H1 (cell line): ENCODE data around the gene G6PC3. TPM values are rescaled to one million over a fixed set of nuclear protein-coding genes. Genes with fewer than 3 reads are reported as not detected.

Experiments
- CTCF ChIA-PET: fragments of 300-600 bp; sonication (Branson Sonifier 250); formaldehyde crosslinking; loops from one replicate; lab custom pipeline; 2021; ENCODE audit not compliant: partially characterized antibody; lab: Charles Lee
- POLR2A ChIA-PET: fragments of 300-600 bp; sonication (Branson Sonifier 250); formaldehyde crosslinking; loops from one replicate; lab custom pipeline; 2021; ENCODE audit warnings: inconsistent platforms; ENCODE audit not compliant: partially characterized antibody; lab: Charles Lee
- DNase-seq, 2 experiments: peaks; one replicate each; pipeline versions ENCODE4 v3.0.0 to v3.0.0-alpha.2; 2010 to 2022; ENCODE audit warnings: low spot score in 2 of 2, low read depth in 1 of 2, mixed read lengths in 1 of 2
- FAIRE-seq: peaks from 2 replicates; lab custom pipeline; 2011; peaks lifted over from hg19 to GRCh38; lab: Jason Lieb, UNC
- H2AFZ ChIP-seq: 2 replicates; pipeline ENCODE4 v1.8.1; 2012; ENCODE audit warnings: low read length, inconsistent platforms
- H2AK5ac ChIP-seq: 2 replicates; pipeline ENCODE4 v1.6.1; 2013; ENCODE audit warnings: low read depth, low read length
- H2BK120ac ChIP-seq: replicated peaks from 2 replicates; pipeline ENCODE3; 2013; ENCODE audit warnings: low read depth, low read length, inconsistent platforms
- H2BK12ac ChIP-seq: 2 replicates; pipeline ENCODE4 v1.6.1; 2013; ENCODE audit warnings: low read depth, low read length
- H2BK15ac ChIP-seq: 2 replicates; pipeline ENCODE4 v1.6.1; 2013; ENCODE audit warnings: low read length
- H2BK20ac ChIP-seq: 2 replicates; pipeline ENCODE4 v1.6.1; 2013; ENCODE audit warnings: low read length
- H2BK5ac ChIP-seq: 2 replicates; pipeline ENCODE4 v1.6.1; 2013; ENCODE audit warnings: low read depth, low read length
- H3K14ac ChIP-seq: 2 replicates; pipeline ENCODE4 v1.6.1; 2013; ENCODE audit warnings: inconsistent platforms; ENCODE audit not compliant: insufficient read length
- H3K18ac ChIP-seq: 2 replicates; pipeline ENCODE4 v1.6.1; 2013; ENCODE audit warnings: low read length; ENCODE audit errors: extremely low read depth
- H3K23ac ChIP-seq: 2 replicates; pipeline ENCODE4 v1.6.1; 2013; ENCODE audit warnings: inconsistent platforms; ENCODE audit not compliant: insufficient read length
- H3K23me2 ChIP-seq: 2 replicates; pipeline ENCODE4 v1.6.1; 2013; ENCODE audit warnings: low read depth, low read length
- H3K27ac ChIP-seq: 2 replicates; pipeline ENCODE4 v1.6.1; 2011; ENCODE audit warnings: low read depth, low read length, inconsistent platforms
- H3K27me3 ChIP-seq, 4 experiments: replicated peaks in 1 of 4; 1 replicate in 1 of 4; 2 replicates in 3 of 4; pipeline versions ENCODE4 v1.6.1 to v1.8.1; 2011 to 2013; ENCODE audit warnings: low read length in 3 of 4, mild to moderate bottlenecking in 3 of 4, inconsistent platforms in 2 of 4, mixed read lengths in 2 of 4, moderate library complexity in 1 of 4; ENCODE audit not compliant: control insufficient read depth in 3 of 4, insufficient read depth in 3 of 4; ENCODE audit errors: extremely low read depth in 1 of 4
- H3K36me3 ChIP-seq, 4 experiments: 2 replicates each; pipeline versions ENCODE4 v1.6.1 to v1.8.1; 2011 to 2013; ENCODE audit warnings: mild to moderate bottlenecking in 4 of 4, low read length in 3 of 4, moderate library complexity in 2 of 4, control low read depth in 1 of 4, inconsistent platforms in 1 of 4; ENCODE audit not compliant: insufficient read depth in 4 of 4, control insufficient read depth in 2 of 4
- H3K4ac ChIP-seq: replicated peaks from 2 replicates; pipeline ENCODE3; 2013; ENCODE audit warnings: low read length, low read depth, mixed read lengths, inconsistent platforms; ENCODE audit not compliant: insufficient read length
- H3K4me1 ChIP-seq, 4 experiments: replicated peaks in 1 of 4; 1 replicate in 1 of 4; 2 replicates in 3 of 4; pipeline versions ENCODE4 v1.6.1 to v1.8.1; 2011 to 2013; ENCODE audit warnings: low read length in 3 of 4, inconsistent platforms in 2 of 4, mixed read lengths in 1 of 4; ENCODE audit not compliant: insufficient read depth in 4 of 4, control insufficient read depth in 3 of 4
- H3K4me2 ChIP-seq, 2 experiments: 2 replicates each; pipeline versions ENCODE4 v1.6.1 to v1.8.1; 2011 to 2013; ENCODE audit warnings: low read depth in 2 of 2, low read length in 2 of 2, control low read depth in 1 of 2, inconsistent platforms in 1 of 2, mild to moderate bottlenecking in 1 of 2; ENCODE audit not compliant: insufficient read depth in 1 of 2
- H3K4me3 ChIP-seq, 4 experiments: fragments of 200-600, 300-600 bp in 1 of 4; sonication (generic), shearing (Covaris generic), sonication (Bioruptor Twin) in 1 of 4; 2 replicates each; pipeline versions ENCODE4 v1.5.1 to v1.8.1; 2011 to 2016; ENCODE audit warnings: low read length in 4 of 4, low read depth in 3 of 4, control low read depth in 2 of 4, inconsistent platforms in 2 of 4, mild to moderate bottlenecking in 2 of 4, mixed read lengths in 1 of 4, moderate library complexity in 1 of 4; ENCODE audit not compliant: insufficient read depth in 2 of 4; ENCODE audit errors: extremely low read depth in 1 of 4
- H3K56ac ChIP-seq: replicated peaks from 2 replicates; pipeline ENCODE3; 2013; ENCODE audit warnings: low read depth, mild to moderate bottlenecking, mixed read lengths, low read length, inconsistent platforms; ENCODE audit not compliant: insufficient read length
- H3K79me1 ChIP-seq: 2 replicates; pipeline ENCODE4 v1.6.1; 2013; ENCODE audit warnings: low read depth, low read length, control low read depth
- H3K79me2 ChIP-seq, 2 experiments: 2 replicates each; pipeline versions ENCODE4 v1.6.1 to v1.8.1; 2012 to 2013; ENCODE audit warnings: low read length in 2 of 2, mild to moderate bottlenecking in 2 of 2, inconsistent platforms in 1 of 2; ENCODE audit not compliant: insufficient read depth in 2 of 2, control insufficient read depth in 1 of 2
- H3K9ac ChIP-seq, 4 experiments: replicated peaks in 1 of 4; 1 replicate in 1 of 4; 2 replicates in 3 of 4; pipeline versions ENCODE4 v1.6.1 to v1.8.1; 2011 to 2013; ENCODE audit warnings: low read depth in 3 of 4, low read length in 3 of 4, control low read depth in 2 of 4, mild to moderate bottlenecking in 2 of 4, moderate library complexity in 2 of 4, inconsistent platforms in 1 of 4; ENCODE audit errors: extremely low read depth in 1 of 4
- H3K9me3 ChIP-seq, 2 experiments: 2 replicates each; pipeline versions ENCODE4 v1.6.1 to v1.8.1; 2012 to 2013; ENCODE audit warnings: mild to moderate bottlenecking in 2 of 2, moderate library complexity in 2 of 2, control low read depth in 1 of 2, inconsistent platforms in 1 of 2, low read depth in 1 of 2, low read length in 1 of 2, mixed read lengths in 1 of 2; ENCODE audit not compliant: insufficient read depth in 2 of 2
- H4K20me1 ChIP-seq, 2 experiments: replicated peaks in 1 of 2; 2 replicates each; pipeline versions ENCODE3 to v1.8.1; 2011 to 2013; ENCODE audit warnings: inconsistent platforms in 2 of 2, low read length in 2 of 2, mild to moderate bottlenecking in 1 of 2; ENCODE audit not compliant: insufficient read depth in 2 of 2, control insufficient read depth in 1 of 2
- H4K5ac ChIP-seq: 2 replicates; pipeline ENCODE4 v1.6.1; 2013; ENCODE audit warnings: low read length, low read depth, mixed read lengths, inconsistent platforms; ENCODE audit not compliant: insufficient read length
- H4K8ac ChIP-seq: 2 replicates; pipeline ENCODE4 v1.8.0; 2013; ENCODE audit warnings: mild to moderate bottlenecking, moderate library complexity, low read length, inconsistent platforms; ENCODE audit not compliant: insufficient read depth; ENCODE audit errors: extremely low read depth
- H4K91ac ChIP-seq: replicated peaks from 2 replicates; pipeline ENCODE3; 2013; ENCODE audit warnings: low read length, mixed read lengths, inconsistent platforms; ENCODE audit not compliant: insufficient read length
- CBX8 ChIP-seq: fragments of 300-800, 300-1000 bp; sonication (generic); IDR thresholded peaks from 2 replicates; pipeline ENCODE4 v1.7.1; 2016; ENCODE audit warnings: low read depth, low read length, borderline replicate concordance
- EGR1 ChIP-seq: IDR thresholded peaks from 2 replicates; pipeline ENCODE4 v1.6.1; 2011; ENCODE audit warnings: low read depth, low read length, borderline replicate concordance
- JUND ChIP-seq: IDR thresholded peaks from 2 replicates; pipeline ENCODE4 v1.6.1; 2011; ENCODE audit warnings: mild to moderate bottlenecking, improper control_type of control experiment, low read length
- NANOG ChIP-seq: IDR thresholded peaks from 2 replicates; pipeline ENCODE4 v1.6.1; 2011; ENCODE audit warnings: low read length, low read depth, mild to moderate bottlenecking, inconsistent platforms; ENCODE audit not compliant: insufficient read depth, poor library complexity, severe bottlenecking
- RNF2 ChIP-seq: fragments of 200-900, 300-1000 bp; sonication (generic); IDR thresholded peaks from 2 replicates; pipeline ENCODE4 v1.7.1; 2016; ENCODE audit warnings: borderline replicate concordance, low read depth, mild to moderate bottlenecking, antibody characterized with exemption, low read length; ENCODE audit not compliant: poor library complexity, severe bottlenecking; ENCODE audit errors: missing control alignments
- SRF ChIP-seq: IDR thresholded peaks from 2 replicates; pipeline ENCODE4 v1.6.1; 2011; ENCODE audit warnings: mild to moderate bottlenecking, low read depth, low read length, moderate library complexity
- YY1 ChIP-seq: IDR thresholded peaks from 2 replicates; pipeline ENCODE4 v1.6.1; 2011; ENCODE audit warnings: low read depth, mild to moderate bottlenecking, low read length
- WGBS, 2 experiments: shearing (Covaris generic) in 1 of 2; methylation state at CpG; one replicate each; pipeline versions ENCODE4 v1.1.6 to v1.1.7; 2013 to 2015; ENCODE audit warnings: low lambda C conversion rate in 2 of 2, mixed read lengths in 2 of 2, inconsistent platforms in 1 of 2, low coverage in 1 of 2, missing lambda C conversion rate in 1 of 2; ENCODE audit not compliant: insufficient replicate concordance in 2 of 2, insufficient coverage in 1 of 2, insufficient read length in 1 of 2; ENCODE audit errors: extremely low coverage in 1 of 2, missing lambda C conversion rate in 1 of 2; 5-methylcytosine and 5-hydroxymethylcytosine counted together
- polyA plus RNA-seq, 7 experiments: library from polyadenylated mRNA; depleted of rRNA in 3 of 7; stranded (reverse) in 5 of 7; unstranded in 2 of 7; fragments of >200 nt in 5 of 7; fragments of 200-250 nt in 2 of 7; gene quantifications; 1 replicate in 5 of 7; 2 replicates in 1 of 7; 4 replicates in 1 of 7; pipeline versions ENCODE4 v1.2.1 to v1.2.3, GENCODE V29; 2011 to 2013; ENCODE audit warnings: missing spikeins in 2 of 7, mixed read lengths in 2 of 7
- total RNA-seq: library from RNA; stranded (reverse); fragmentation: NEBNext Ultra II Directional; extraction: Animal tissue kit (Norgen Biotek cat#: 25700); gene quantifications from 2 replicates; pipeline ENCODE4 v1.2.1, GENCODE V29; 2021

Gene G6PC3
- total and polyA plus RNA-seq, 2 of the 8 experiments (the other 6 are each of a cell fraction or from before 2014, with no cell fraction given), result 104 to 343 TPM

- Histone ChIP-seq H3K4me2 (no peak overlapping the region), H4K20me1 (peaks cover 0 to 4% of the 10 kb centered on the region in 2 experiments)
- CTCF ChIA-PET, result interaction anchor here (0.6 to 34.4 kb wide), 12 partner anchors 8 to 245 kb away, joined by 3 to 638 read pairs (median 4); partner anchors contain the start of genes G6PC3 and HDAC5
- no peak for TF ChIP-seq JUND
- TF ChIP-seq SRF, result no peak
- TF ChIP-seq RNF2, result no peak
- no peak for TF ChIP-seq CBX8
- no peak for TF ChIP-seq YY1
- no peak for TF ChIP-seq NANOG
- TF ChIP-seq EGR1, result no peak
Observed at GRCh38 chr17:44085908-44086307, 15.4 kb downstream of the G6PC3 start.

More at GRCh38 chr17:44085908-44086307, 15.4 kb downstream of the G6PC3 start:
- H3K79me1 ChIP-seq, result peaks cover 5% of the 10 kb centered on the region; the same call in 1 of the 2 replicates
- H3K4me1 ChIP-seq, result peaks cover 3 to 18% (median 12%) of the 10 kb centered on the region in 4 experiments
- no peak for FAIRE-seq
- H4K91ac ChIP-seq, result peak overlapping the region; percentile 52
- H3K9ac ChIP-seq, result no peak overlapping the region
- 0 out of 8 replicates have a peak overlapping the region, but pooled peaks of 1 of the 4 experiments have one; percentile 0 for H3K4me3 ChIP-seq
- no peak overlapping the region for H3K56ac ChIP-seq
- H3K23ac ChIP-seq, result no peak overlapping the region
- peak overlapping the region; percentile 79 for H2BK5ac ChIP-seq
- DNase-seq, result no peak
- H3K27ac ChIP-seq, result peak overlapping the region; percentile 56; the same call in 1 of the 2 replicates
- POLR2A ChIA-PET, result interaction anchor here (1.0 to 3.6 kb wide), 6 partner anchors 10 to 42 kb away, joined by 3 to 17 read pairs (median 8); partner anchors contain the start of gene LSM12
- peak overlapping the region; percentile 40 for H2BK15ac ChIP-seq
- H2BK12ac ChIP-seq, result peak overlapping the region; percentile 60; the same call in 1 of the 2 replicates
- H2AK5ac ChIP-seq, result 0 out of 2 replicates have a peak overlapping the region, but pooled peaks have one; percentile 55
- H4K5ac ChIP-seq, result no peak overlapping the region
- H4K8ac ChIP-seq, result peak overlapping the region; percentile 95
- H2AFZ ChIP-seq, result no peak overlapping the region
- H3K18ac ChIP-seq, result peak overlapping the region; percentile 78
- no peaks in the 10 kb centered on the region for H3K9me3 ChIP-seq
- peak overlapping the region; percentile 90 for H2BK120ac ChIP-seq
- H3K23me2 ChIP-seq, result peaks cover 4% of the 10 kb centered on the region; the same call in 1 of the 2 replicates
- no peak overlapping the region for H3K14ac ChIP-seq
- peak overlapping the region; percentile 75 for H2BK20ac ChIP-seq
- 88% methylated on average over 5 of the region's 5 CpGs; no CpG with 5 or more reads in 1 of the 2 experiments for WGBS, 2 experiments
- no peak overlapping the region for H3K4ac ChIP-seq
- no peaks in the 10 kb centered on the region for H3K79me2 ChIP-seq
- no peaks in the 10 kb centered on the region for H3K27me3 ChIP-seq
- H3K36me3 ChIP-seq, result peaks cover 8 to 14% (median 12%) of the 10 kb centered on the region in 4 experiments; a peak in 7 of 8 replicates
